HUDEP-2 (cell line): ENCODE measurements around the gene RNF13.

Source experiments
- DNase-seq, 76 experiments: peaks; one replicate each; lab custom pipeline; 2025; ENCODE audit not compliant: unreplicated experiment in 76 of 76; lab: John Stamatoyannopoulos, UW

RNF13 gene

DNA sequence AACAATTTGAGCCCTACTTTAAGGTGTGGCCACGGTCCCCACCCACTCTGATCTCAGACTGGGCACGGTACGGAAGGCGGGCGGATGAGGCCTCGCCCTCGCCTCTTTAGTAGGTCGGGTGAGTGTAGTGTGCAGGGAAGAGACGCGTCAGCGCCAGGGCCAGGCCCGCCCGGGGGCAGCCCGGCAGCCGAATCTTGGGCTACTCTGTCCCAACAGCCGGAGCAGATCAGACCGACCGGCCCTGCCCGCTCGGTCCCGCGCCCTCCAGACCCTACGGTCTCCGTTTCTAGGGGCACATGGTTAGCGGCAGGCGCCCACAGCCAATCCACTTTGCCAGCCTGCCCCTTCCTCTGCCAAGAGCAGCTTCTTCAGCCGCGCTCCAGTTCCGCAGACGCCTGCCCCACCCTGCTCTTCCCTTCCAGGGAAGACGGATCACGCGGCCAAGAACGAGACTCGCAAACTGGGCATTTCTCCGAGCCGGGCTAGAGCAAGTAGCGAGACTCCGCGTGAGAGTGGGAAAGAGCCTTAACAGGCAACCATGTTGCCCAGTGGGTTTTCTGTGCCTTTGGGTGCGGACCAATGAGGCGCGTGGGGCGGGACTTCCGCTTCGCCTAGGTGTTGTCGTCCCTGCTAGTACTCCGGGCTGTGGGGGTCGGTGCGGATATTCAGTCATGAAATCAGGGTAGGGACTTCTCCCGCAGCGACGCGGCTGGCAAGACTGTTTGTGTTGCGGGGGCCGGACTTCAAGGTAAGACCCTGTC is at the start of gene RNF13:
Gene RNF13 (plus strand): TSS at position 610 of the 761 bp plus-strand sequence. CDS start 32,812 bp downstream, outside the sequence.
- DNase-seq: peak in 74 of 76 experiments; percentile 34 to 91 (median 79)

GRCh38 chr3:149763565-149764195 is 49.3 kb upstream of the RNF13 start:
- DNase-seq: no peak

DNA sequence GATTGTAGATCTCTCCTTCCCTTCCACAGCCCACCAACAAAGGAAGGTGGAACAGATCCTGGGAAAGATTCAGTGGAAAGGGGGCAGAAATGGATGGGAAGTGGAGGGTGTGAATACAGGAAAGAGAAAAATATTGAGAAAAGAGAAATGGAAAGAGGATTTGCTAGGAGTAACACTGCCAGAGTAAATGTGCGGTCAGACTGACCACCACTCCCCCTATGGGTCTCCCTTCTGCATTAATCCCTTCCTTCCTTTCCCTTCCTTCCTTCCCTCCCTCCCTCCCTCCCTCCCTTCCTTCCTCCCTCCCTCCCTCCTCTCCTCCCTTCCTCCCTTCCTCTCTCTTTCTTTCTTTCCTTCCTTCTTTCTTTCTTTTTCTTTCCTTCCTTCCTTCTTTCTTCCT is 48.7 kb upstream of the RNF13 start:
- no peak for DNase-seq

DNA sequence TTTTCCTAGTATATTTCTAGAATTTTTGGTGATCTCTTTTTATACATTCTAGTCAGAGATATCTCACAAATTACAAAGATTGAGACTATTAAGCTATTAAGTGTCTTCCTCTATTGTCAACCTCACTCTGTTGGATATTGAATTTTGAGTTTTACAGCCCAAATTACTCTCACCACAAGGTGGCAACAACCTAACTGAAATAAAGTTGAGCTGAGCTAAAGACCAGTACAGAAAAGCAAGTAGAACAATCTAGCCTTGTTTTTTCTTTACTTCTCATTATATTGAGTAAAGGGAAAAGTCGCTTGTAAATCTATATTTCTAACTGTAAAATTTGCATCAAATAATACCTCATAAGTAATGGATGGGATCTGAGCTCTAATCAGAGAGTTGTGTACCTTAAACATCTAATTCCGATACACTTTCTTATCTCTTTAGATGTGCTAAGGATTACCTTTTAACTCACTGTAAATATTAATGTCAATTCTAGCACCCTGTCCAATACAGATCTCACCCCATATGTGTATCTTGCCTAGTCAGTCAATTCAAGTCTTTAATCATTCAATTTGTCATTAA is 47.2 kb upstream of the RNF13 start:
- DNase-seq: peak in 3 of 76 experiments; percentile 2 to 16 (median 4)

DNA sequence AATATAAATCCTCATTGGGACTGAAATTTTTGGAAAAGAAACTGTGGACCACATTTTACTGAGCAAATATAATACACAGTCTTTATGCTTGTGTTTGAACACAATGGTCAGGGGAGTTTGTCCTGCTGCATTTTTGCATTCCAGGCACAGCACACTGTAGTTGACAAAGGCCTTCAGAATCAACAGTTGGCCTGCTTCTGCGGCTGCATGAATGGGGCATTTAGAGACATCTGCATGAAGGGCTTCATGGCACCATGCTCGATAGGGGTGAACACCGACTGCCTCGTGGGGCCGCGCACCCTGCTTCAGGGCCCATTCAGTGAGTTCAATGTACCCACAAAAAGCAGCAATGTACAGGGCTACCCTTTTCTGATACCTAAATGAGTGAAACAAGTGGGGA is 45.3 kb upstream of the RNF13 start:
- DNase-seq: no peak

DNA sequence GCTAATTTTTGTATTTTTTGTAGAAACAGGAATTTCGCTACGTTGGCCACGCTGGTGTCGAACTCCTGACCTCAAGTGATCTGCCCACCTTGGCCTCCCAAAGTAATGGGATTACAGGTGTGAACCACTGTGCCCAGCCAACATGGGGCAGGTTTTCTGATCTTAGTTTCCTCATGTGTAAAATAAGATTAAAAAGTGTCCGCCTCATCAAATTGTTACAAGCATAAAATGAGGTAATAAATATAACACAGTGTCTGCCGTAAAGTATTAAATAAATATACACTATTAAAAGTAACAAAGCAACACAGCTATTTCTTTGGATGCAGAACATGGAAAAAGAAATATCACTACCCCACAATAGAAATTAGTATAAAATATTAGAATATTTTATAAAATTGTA is 44.3 kb upstream of the RNF13 start:
- no peak for DNase-seq

- no peak for DNase-seq
Observed at GRCh38 chr3:149770246-149770645, 42.8 kb upstream of the RNF13 start.

- DNase-seq: peak in 27 of 76 experiments; percentile 1 to 43 (median 10)
Observed at GRCh38 chr3:149771652-149772271, 41.3 kb upstream of the RNF13 start.

DNA sequence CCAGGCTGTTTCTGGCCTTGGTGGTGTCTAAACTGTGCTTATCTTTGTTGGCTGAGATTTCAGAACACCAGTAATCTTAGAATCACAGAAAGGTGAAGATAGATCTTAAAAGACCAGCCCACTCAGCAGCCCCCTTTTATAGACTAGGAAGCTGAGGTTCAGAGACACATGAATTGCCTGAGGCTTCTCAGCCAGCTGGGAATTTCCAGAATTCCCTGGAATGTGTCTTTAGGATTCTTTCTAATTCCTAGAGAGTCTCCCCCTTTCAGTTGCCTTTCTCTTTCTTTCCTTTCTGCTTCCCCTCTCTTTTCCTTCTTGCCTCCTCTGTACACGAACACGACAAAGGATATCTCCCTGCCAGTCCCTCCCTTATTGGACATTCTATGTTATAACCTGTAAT is 40.2 kb upstream of the RNF13 start:
- DNase-seq: no peak

DNA sequence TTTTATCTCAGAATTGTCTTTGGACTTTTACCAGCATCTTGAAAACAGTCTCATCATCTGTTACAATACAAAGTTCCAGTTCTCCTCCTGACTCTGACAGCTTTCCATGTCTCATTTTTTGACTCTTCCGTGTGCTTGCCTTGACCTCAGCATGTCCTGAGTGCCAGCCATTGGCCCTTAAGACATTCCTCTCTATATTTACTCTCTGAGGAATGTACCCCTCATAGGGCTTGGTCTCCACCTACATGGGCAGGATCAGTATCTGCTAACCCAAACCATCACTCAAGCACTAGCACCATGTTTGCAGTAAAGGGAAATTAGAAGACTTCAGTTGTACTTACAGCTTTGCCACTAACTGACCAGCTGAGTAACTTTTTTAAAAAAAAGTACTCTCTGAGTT is 36.8 kb upstream of the RNF13 start:
- DNase-seq: no peak

GRCh38 chr3:149777414-149778214 is 35.4 kb upstream of the RNF13 start:
- DNase-seq: no peak

GRCh38 chr3:149781211-149781610 is 31.8 kb upstream of the RNF13 start:
- DNase-seq: no peak

DNA sequence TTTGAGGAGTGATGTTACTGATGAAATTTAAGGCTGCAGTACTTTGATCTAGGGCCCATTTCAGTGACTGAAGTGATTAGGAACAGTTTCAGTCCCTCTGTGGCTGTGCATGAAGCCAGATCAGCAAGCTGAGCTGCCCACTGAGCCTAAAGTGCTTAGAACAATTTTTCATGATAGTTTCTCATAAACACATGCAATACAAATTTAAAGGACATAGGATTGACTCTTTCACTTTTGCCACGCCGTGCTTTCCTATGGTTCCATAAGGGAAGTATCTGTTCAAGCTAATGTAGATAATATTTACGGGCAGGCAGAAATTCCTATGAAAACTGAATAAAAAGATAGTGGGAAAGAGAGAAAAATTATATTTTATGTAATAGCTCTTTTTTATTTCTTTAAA is 31.3 kb upstream of the RNF13 start:
- no peak for DNase-seq

DNA sequence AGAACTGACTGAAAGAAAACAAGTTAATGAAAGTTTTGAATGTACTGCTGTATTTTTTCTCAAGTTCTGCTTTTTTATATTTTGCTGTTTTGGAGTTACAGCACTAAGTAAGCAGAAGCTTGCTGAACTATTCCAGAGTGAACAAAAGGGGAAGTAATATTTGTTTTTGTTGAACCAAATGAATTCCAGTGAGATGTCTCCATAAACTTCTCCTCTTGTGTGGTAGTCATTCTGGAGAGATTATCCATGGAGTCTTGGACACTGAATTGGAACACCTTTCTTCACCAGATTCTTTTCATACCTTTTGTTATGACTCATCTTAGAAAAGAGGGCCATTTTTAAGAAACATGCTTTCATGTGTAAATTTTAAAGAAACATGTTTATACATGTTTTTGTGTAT is 29.4 kb upstream of the RNF13 start:
- DNase-seq: no peak

DNA sequence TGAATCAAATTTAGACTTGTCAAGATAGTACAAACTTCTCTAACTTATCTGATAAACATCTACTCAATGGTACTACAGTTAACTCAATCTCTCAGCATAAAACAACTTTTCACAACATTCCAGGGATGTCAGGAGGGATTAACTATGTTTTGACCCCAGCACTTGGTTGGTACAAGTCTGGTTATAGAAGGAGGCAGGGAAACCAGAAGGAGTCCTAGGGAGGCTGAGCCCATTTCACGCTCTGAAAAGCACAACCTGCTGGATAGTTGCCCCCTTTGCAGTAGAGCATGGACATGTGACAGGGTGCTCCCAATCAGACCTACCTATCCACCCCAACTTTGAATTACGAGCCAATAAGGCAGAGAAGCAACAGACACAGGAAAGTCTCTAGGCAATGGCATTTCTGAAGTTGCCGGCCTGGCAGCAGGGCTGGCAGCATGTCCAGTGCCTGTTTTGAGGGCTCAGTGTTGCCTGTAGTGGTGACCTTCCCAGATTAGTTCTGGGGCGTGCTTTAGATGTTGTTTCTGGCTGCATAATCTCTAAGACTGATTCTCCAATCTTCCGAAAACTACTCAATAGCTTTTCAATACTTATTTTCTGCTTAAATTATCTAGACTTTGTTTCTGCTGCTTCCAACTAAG is 28.8 kb upstream of the RNF13 start:
- DNase-seq: no peak

- DNase-seq: no peak
Observed at GRCh38 chr3:149790268-149790667, 22.7 kb upstream of the RNF13 start.

GRCh38 chr3:149790698-149791097 is 22.3 kb upstream of the RNF13 start:
- DNase-seq: no peak

GRCh38 chr3:149792452-149793270 is 20.4 kb upstream of the RNF13 start, which contains the start of gene ANKUB1:
TSS of gene ANKUB1 (minus strand) at chr3:149792554. CDS start at chr3:149792366, 188 bp downstream.
- DNase-seq: no peak

GRCh38 chr3:149796026-149796425 is 17.0 kb upstream of the RNF13 start:
- no peak for DNase-seq
